Ramos (cell line): Measurements from ENCODE around the gene HTRA3.
"Not testable (repeated sequence)": the region's sequence is repeated elsewhere in the genome, so short reads cannot be mapped to it uniquely, and the experiment has no call there.

Experiments
- in situ Hi-C: fragments of 300-500 bp; cut with MboI; formaldehyde crosslinking; loops from one replicate; pipeline ENCODE4 v1.14.3; 2022; ENCODE audit warnings: low sequenced_read_pairs; ENCODE audit not compliant: unreplicated experiment

HTRA3 gene

DNA sequence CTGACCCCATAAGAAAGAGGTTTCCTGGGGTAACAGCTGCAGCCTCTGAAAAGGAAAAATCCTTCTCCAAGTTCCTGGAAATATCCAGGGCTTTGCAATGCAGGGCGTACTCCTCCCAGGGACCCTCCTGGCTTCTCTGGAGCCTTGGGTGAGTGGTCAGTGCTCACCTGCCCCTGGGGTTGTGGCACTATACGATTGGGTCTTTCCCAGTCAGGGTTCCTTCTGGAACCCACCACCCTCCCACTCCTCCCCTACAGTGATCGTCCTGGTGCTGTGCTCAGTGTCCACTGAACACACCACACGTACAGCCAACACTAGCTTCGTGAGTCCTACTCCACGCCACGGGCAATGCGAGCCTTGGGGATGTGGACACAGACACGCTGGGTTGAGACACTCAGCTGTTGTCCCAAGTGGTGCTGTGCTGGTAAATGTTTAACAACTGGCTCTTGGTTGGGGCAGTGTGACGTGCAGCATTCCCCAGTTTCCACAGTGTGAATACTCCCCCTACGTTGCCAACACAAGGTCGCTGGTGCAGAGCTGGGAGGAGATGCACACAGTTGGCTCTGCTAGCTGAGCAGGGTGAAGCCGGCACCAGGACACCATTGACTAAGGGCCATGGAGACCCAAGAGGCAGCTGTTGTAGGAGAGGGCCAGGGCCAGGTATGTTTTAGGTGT is 65.4 kb downstream of the HTRA3 start:
- in situ Hi-C loops, result no loop called here

DNA sequence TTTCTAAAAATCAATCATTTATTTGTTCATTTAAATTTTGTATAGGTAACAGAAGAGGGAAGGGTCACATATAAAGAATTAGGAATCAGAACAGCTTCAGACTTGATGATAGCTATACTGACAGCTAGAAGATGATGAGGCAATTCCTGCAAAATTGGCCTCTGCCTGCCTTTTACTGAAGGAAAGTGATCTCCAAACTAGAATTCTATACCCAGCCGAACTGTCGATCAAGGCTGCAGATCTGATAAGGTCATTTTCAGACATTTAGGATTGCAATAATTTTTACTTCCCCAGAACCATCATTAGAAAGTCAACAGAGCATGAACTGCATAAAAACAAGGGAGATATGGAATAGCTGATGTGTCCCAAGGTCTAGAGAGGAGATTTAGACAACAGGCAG is 66.3 kb downstream of the HTRA3 start:
- in situ Hi-C loops, result no loop called here

DNA sequence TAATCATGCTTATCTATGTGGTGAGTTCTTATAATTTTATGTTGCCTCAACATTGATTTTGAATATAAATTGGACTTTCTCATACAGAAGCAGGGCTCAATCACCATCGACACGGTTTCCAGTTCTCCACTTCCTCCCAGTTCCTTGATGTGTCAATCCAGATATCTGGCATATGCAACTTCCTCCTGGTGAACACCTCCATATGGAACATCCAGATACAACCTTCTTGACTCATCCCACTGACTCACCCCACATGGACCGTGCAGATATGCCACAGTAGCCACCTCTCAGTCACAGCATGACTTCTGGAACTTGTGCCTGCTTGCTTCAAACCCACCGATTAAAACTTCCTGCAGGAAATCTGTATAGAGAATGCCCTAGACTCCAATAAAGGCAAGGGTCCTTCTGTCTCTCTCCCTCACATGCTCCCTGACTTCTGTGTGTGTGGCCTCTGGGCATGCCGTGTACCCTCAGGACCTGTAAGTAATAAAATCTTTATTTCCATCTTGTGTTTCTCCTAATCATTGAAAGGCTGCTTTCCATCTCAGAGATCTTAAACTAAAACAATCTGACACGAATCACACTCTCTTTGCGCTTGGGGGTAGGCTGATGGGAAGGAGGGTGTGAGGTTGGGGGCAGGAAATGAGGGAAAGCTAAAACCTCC is 67.0 kb downstream of the HTRA3 start:
- in situ Hi-C loops, result no loop called here

DNA sequence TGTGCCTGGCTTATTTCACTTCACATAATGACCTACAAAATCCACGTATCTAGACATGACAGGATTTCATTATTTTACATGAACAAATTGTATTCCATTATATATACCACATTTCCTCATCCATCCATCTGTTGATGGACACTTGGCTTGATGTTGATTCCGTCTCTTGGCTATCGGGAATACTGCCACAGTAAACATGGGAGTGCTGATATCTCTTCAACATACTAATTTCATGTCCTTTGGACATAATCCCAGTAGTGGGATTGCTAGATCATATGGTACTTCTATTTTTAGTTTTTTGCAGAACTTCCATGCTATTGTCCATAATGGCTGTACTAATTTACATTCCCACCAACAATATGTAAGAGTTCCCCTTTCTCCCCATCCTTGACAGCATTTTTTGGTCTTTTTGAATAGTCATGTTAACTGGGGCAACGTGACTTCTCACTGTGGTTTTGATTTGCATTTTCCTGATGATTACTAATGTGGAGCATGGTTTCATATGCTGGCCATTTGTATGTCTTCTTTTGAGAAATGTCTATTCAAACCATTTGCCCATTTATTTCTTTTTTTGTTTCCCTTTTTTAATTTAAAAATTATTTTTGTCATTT is 68.9 kb downstream of the HTRA3 start:
- in situ Hi-C loops, result no loop called here

DNA sequence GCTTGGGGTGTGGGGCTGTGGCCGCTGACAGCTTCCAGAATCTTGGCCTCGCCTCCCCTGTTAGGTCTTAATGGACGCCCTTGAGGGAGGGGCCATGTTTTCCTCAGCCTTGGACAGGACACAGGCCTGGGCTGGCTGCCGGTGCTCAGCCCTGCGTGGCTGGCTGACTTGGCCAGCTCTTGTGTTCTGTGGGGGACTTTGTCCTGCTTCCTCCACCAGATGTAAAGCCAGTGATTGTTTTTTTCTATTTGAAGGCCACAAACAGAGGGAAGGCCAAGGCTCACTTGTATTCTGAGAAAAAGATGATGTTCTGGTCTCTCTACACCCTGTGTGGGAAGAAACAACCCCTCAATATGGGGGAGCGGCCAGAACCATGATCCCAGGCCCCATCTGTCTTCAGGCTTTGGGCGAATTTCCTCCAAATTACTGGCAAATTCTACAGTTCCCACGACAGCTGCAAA is 71.3 kb downstream of the HTRA3 start:
- in situ Hi-C loops, result no loop called here

DNA sequence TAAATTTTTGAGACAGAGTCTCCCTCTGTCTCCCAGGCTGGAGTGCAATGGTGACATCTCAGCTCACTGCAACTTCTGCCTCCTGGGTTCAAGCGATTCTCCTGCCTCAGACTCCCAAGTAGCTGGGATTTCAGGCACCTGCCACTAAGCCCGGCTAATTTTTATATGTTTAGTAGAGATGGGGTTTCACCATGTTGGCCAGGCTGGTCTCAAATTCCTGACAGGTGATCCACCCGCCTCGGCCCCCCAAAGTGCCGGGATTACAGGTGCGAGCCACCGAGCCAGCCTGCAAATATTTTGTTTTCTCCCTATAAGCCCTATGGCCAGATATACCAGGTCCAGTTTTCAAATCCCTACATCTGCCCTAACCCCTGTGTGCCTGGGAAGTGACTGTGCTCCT is 71.7 kb downstream of the HTRA3 start:
- in situ Hi-C loops, result not testable (repeated sequence)

DNA sequence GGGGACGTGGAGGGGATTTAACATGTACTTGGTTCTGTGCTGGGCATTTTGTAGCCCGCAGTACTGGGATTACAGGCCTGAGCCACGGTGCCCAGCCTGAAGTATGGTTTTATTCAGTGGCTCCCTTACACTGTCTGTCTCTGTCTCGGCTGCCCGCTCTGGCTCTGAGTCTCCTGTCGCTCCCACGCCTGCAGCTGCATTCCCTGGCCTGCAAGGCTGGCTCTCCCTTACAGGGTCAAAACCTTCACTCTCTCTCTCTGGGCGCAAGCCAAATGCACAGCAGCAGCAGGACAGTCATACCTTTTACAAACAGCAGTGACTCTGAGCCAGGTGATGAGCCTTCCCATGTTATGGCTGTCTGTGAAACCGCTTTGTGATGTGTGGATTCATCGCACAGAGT is 72.1 kb downstream of the HTRA3 start:
- in situ Hi-C loops, result no loop called here

DNA sequence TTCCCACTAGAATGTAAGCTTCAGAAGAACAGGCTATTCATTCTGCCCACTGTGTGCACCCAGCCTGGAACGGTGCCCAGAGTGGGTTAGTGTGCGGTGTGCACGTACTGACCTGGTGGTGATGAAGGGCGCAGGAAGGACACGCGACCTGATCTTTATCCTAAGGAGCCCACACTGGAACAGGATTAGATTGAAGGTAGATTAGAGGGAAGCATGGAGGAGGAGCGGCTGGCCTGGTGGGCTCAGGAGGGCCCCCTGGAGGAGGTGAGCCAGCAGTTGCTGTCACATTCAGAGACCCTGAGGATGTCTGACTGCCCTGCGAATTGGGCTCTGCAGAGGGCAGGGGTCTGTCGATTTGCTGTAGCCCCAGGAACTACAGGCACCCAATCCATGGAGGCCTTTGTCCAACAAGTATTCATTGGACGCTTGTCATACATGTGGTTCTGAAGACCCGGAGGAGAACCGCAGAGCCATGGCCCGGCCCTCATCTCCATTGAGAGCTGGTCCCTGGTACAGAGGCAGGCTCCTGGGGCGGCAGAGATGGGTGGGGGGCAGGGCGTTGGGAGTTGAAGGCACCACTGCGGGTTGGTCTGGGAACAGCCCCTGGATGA is 73.2 kb downstream of the HTRA3 start:
- in situ Hi-C loops, result no loop called here

DNA sequence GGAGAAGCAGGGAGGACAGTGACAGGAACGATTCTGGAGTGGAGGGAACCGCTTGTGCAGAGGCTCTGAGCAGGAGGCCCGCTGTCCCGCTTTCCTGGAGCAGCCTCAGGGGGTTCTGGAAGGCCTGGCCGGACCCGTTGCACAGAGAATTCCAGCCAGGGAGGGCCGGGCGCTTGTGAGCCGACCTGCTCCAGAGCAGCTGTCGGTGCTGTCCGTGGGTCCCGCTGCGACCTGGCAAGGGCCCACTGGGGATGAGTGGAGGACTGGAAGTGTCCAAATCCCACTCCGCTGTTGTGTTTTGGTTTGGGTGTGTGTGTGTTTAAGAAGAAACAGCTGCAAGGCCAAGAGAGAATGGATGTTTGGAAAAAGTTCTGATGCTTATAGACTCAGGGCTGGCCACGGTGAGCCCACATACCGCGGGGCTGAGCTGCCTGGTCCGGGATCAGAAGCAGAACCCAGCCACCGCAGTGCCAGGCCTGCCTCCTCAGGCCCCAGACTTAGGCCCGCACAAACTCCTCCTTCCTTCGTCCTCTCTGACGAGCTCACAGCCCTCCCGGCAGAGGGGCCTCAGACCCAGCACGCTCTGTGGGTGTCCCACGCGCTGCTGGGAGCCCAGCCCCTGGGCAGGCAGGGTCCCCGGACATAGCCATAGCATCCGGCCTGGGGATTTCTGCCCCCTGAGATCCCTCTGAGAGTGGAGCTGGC is 73.9 kb downstream of the HTRA3 start:
- in situ Hi-C loops, result no loop called here

DNA sequence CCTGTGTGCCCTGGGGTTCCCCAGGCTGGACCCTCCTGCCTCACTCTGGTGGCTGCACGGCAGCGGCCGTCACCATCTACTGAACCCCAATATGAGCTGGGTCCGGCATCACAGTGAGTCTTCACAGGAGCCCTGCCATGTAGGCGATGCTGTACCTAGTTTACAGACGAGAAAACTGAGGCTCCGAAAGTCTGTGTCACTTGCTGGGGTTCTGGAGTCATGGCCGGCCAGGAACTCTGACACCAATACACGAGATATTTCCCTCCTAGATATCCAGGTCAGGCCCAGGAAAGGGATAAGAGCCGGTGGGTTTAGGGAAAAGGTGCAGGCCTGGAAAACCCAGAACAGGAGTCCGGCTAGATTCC is 74.4 kb downstream of the HTRA3 start:
- in situ Hi-C loops, result no loop called here

DNA sequence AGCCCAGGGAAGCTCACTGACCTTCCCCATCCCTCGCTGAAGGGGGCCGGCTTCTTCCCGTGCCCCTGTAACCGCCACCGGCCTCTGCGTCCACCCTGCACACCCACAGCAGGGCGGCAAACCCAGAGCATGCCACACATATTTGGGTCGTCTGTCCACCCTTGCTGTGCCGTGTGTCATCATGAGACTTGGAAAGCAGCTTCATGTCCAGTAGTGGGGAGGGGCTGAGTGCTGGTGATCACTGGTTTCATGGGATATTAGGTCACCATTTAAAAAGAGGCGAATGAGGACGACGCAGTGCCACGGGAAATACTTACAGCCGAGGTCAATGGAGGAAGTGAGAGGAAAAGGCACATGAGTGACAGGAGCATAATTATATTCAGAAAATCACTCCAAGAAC is 74.8 kb downstream of the HTRA3 start:
- in situ Hi-C loops, result no loop called here

DNA sequence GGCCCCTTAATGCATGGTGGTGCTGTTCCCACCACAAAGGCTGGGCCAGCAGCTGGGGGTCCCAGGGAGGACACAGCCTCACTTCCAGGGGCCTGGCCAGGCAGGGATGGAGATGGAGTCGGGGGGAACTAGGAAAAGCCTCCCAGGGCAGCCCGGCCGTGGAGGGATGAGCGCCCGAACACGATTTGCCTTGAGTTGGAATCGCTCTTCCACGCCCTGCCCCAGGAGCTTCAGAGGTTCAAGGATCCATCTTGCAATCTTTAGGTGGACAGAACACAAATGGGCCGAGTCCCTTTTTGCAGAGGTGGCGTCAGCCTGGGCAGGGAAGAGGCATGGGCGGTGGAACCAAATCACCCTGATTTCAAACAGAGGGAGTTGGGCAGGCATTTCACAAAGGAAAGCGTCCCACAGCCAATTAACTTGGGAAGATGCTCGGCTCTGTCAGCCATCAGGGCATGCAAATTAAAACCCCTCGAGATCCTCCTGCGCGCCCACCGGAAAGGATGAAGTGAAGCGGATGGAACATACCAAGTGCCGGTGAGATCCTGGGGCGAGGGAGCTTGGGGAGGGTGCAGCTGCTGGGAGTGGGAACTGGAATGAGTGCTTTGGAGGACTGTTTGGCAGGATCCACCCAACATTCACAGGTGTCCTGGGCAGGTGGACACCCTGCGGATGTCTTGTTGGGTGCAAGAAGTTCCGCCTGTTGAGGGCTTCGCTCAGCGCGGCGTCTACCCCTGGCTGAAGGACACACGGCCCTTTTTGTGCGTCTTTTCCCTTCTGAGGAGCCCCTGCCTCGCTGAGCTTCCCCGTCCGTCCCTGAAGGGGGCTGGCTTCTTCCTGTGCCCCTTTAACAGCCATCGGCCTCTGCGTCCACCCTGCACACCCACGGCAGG is 75.7 kb downstream of the HTRA3 start:
- in situ Hi-C loops, result no loop called here

DNA sequence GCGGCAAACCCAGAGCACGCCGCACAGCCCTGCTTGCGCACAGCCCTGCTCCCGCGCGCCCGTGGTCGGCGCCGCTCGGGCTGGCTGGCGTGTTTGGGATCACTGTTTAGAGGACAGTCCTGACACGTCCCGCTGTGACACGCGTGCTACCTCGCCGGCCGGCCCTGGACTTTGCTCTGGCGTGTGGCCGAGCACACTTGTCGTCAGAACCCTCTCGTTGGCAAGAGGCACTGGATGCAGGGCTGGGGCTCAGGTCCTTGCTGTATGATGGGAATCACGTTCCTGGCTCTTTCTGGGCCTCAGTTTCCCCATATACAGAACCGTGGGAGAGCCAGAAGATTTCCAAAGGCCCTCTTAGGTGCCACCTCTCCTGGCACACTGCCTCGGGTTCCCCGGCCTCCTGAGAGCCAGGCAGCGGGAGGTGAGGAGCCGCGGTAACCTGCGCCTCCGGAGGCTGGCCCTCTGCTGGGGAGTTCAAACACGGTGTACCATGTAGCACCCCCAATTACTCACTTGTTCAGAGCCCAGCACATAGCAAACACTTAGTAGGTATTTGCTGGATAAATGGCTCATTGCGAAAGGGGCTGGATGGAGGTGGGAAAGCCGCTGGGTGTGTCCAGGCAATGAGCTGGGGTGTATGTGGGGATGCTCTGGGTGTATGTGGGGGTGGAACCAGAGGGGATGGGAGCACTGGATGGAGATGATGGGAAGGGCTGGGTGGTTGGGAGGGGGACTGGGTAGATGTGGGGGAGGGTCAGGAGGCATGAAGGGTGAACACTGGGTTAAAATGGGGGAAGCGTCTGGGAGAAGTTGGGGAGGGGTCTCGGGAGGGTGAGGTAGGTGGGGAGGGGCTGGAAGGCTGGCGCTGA is 76.6 kb downstream of the HTRA3 start:
- in situ Hi-C loops, result no loop called here

DNA sequence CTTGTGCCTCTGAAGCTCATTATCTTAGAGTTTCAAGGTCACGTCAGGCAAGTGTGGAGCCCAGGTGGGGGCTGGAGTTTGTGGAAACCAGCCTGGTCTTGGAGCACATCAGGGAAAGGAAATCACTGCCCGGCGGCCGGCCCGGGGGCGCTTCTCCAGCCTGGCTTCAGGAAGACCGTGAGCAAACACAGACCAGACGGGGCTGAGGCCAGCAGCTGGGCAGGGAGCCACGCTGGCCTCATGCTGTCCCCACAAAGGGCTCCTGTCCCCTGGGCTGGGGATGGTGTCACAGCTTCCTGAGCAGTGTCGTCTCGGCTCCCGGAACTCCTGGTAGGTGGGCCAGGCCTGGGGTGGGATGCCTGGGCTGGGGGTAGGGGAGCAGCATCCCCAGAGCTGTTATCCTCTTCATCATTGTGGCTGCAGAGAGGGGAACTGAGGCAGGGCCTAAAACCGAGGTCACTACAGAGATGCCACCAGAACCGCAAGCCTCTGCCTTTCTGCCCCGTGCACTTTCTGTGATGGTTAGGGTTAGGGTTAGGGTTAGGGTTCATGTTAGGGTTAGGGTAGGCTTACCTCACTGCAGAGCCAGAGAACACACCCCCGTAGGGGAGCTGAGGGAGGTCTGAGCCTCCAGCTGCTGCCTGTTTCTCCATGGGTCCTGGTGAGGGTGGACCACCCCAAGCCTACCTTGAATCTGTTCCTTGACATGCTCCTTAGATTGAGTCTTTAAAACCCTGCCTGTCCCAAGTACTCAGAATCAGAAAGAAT is 77.5 kb downstream of the HTRA3 start:
- in situ Hi-C loops, result no loop called here

DNA sequence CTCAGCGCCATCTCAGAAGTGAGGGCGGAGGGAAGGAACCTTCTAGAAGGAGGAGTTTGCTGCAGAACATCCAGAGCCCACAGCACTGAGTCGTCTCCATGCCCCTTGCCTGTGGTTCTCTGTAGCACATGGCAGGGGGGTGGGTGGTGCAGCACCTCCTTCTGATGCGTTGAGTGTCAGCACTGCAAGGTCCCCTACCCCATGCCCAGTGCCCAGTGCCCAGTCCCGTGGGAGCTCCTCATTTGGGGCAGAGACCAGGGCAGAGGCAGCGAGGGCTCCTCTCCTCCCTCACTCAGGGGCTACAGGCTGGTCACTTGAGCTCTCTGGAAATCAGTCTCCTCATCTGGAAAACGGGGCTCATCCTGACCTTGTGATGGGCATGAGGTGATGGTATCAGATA is 78.1 kb downstream of the HTRA3 start:
- in situ Hi-C loops, result no loop called here

DNA sequence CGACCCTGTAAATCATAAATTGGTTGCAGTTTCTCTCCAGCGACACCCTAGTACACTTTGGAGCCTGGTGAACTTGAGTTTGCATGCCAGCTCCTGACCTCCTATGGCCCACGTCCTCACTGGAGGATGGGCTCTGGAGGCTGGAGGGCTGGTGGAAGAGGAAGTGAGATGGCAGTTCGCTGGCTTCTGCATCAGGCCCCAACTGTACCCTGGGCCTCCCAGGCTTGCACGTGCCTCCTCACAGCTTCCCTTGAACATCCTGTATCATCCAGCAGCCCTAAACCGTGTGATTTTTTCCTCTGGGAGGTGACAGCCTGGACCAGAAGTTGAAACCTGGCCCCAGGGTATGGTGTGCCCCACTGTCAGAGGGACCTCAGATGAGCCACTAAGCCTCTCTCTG is 78.5 kb downstream of the HTRA3 start:
- in situ Hi-C loops, result no loop called here

DNA sequence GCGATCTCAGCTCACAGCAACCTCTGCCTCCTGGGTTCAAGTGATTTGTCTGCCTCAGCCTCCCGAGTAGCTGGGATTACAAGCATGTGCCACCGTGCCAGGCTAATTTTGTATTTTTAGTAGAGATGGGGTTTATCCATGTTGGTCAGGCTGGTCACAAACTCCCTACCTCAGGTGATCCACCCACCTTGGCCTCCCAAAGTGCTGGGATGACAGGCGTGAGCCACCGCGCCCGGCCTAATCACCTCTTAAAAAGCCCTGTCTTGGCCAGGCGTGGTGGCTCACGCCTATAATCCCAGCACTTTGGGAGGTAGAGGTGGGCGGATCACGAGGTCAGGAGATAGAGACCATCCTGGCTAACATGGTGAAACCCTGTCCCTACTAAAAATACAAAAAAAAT is 79.7 kb downstream of the HTRA3 start:
- in situ Hi-C loops, result not testable (repeated sequence)

DNA sequence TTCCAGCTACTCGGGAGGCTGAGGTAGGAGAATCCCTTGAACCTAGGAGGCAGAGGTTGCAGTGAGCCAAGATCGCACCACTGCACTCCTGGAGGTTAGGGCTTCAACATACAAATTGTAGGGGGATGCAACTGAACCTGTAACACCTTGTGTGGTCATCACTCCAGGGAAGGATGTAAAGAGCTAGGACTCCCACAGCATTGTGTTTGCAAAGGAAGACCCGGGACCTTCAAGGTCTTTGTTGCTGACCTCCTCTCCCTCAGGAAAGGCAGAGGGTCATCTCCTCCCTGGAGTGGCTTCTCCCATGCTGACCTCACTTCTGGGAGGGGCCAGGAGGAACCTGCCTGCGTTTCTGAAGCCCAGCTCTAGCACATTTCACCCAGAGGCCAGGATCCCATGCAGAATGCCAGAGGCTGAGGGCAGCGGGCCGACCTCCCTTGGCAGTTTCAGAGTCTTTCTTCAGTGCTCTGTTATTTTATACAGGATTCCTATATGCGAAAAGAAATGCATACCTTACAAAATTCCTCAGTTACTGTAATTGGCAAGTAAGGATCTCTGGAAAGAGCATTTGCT is 80.2 kb downstream of the HTRA3 start:
- in situ Hi-C loops, result no loop called here
